Effector CD8-positive, alpha-beta T cell (primary cell): Measurements from ENCODE around the gene CDCP2.

Source experiments
- DNase-seq: peaks from one replicate; lab custom pipeline; 2025; lab: John Stamatoyannopoulos, UW

Gene CDCP2

GRCh38 chr1:54094001-54094729 lies 58.6 kb downstream of the CDCP2 start:
- DNase-seq = no peak

- DNase-seq = no peak
Measured at GRCh38 chr1:54091666-54092065, 61.1 kb downstream of the CDCP2 start.

- DNase-seq = no peak
Measured at GRCh38 chr1:54088385-54088784, 64.4 kb downstream of the CDCP2 start.

GRCh38 chr1:54086754-54087153 lies 66.0 kb downstream of the CDCP2 start:
- DNase-seq = no peak

- DNase-seq = no peak
Measured at GRCh38 chr1:54084794-54085193, 68.0 kb downstream of the CDCP2 start.
